Sigmoid colon (tissue), 3 donors: ENCODE data around the gene NPBWR2.

Experiments used
- POLR2A ChIP-seq, 2 donors: fragments of 450-650 bp; IDR thresholded peaks; one replicate each; pipeline ENCODE4 v1.6.1; 2016; ENCODE audit warnings: antibody characterized with exemption in 2 of 2, mild to moderate bottlenecking in 2 of 2, moderate library complexity in 2 of 2
- TF ChIP-seq, protein P1 (sequence below), 4 experiments: fragments of 450-650 bp in 3 of 4; fragments of 200-600 bp in 1 of 4; IDR thresholded peaks; one replicate each; pipeline ENCODE4 v1.5.1; 2016 to 2019; ENCODE audit warnings: antibody characterized with exemption in 4 of 4, mild to moderate bottlenecking in 3 of 4, moderate library complexity in 2 of 4

DNA sequence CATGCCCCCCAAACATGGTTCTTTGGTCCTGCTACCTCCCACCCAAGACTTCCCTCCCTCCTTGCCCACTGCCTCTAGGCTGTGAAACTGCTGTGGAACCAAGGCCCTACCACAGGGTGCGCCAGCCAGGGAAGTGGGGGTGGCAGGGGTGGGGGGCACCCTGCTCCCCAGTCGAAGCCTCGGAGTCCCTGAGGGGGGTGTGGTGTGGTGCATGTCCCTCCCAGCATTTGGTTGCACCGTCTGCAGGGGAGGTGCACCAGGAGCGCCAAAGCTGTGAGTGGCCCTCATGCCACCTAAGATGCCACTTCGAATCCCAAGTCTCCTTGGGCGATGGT is 29.9 kb downstream of the NPBWR2 start:
- TF ChIP-seq, protein P1, sequence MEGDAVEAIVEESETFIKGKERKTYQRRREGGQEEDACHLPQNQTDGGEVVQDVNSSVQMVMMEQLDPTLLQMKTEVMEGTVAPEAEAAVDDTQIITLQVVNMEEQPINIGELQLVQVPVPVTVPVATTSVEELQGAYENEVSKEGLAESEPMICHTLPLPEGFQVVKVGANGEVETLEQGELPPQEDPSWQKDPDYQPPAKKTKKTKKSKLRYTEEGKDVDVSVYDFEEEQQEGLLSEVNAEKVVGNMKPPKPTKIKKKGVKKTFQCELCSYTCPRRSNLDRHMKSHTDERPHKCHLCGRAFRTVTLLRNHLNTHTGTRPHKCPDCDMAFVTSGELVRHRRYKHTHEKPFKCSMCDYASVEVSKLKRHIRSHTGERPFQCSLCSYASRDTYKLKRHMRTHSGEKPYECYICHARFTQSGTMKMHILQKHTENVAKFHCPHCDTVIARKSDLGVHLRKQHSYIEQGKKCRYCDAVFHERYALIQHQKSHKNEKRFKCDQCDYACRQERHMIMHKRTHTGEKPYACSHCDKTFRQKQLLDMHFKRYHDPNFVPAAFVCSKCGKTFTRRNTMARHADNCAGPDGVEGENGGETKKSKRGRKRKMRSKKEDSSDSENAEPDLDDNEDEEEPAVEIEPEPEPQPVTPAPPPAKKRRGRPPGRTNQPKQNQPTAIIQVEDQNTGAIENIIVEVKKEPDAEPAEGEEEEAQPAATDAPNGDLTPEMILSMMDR (IDR thresholded peaks at IDR 0.05): no peak
- TF ChIP-seq POLR2A (IDR thresholded peaks at IDR 0.05): no peak
